Panc1 (cell line): Measurements from ENCODE around the gene SDS.

Experiments used
- CTCF ChIP-seq: fragments of 450-650 bp; IDR thresholded peaks from 2 replicates; pipeline ENCODE4 v1.5.1; 2017; ENCODE audit warnings: mild to moderate bottlenecking
- POLR2AphosphoS5 ChIP-seq: IDR thresholded peaks from 2 replicates; pipeline ENCODE4 v1.6.1; 2012; ENCODE audit warnings: mild to moderate bottlenecking, low read depth, low read length, moderate library complexity
- REST ChIP-seq, 2 experiments: IDR thresholded peaks; 2 replicates each; pipeline ENCODE4 v1.6.1; 2011 to 2012; ENCODE audit warnings: low read depth in 2 of 2, control low read depth in 1 of 2, low read length in 1 of 2, mild to moderate bottlenecking in 1 of 2, moderate library complexity in 1 of 2; ENCODE audit not compliant: insufficient read depth in 1 of 2
- SIN3A ChIP-seq: IDR thresholded peaks from 2 replicates; pipeline ENCODE4 v1.6.1; 2012; ENCODE audit warnings: low read depth, mild to moderate bottlenecking, low read length, moderate library complexity, borderline replicate concordance; ENCODE audit not compliant: insufficient read depth
- TCF7L2 ChIP-seq: IDR thresholded peaks from 2 replicates; pipeline ENCODE4 v1.6.1; 2011; ENCODE audit warnings: mild to moderate bottlenecking, low read depth, low read length, inconsistent platforms

- TF ChIP-seq CTCF: no peak
- no peak for TF ChIP-seq POLR2AphosphoS5
- TF ChIP-seq TCF7L2: no peak
- no peak for TF ChIP-seq SIN3A
- no peak for TF ChIP-seq REST (IDR thresholded peaks at IDR 0.05; ENCODE audit: insufficient read depth in 1 of 2, low read depth in 2 of 2, low read length in 1 of 2)
Measured at GRCh38 chr12:113438523-113439300, 35.0 kb upstream of the SDS start.
